ENCODE data around the gene CAMSAP3. TPM values are rescaled to one million over a fixed set of nuclear protein-coding genes. Genes with fewer than 3 reads are reported as not detected.
"Not testable (repeated sequence)": the region's sequence is repeated elsewhere in the genome, so short reads cannot be mapped to it uniquely, and the experiment has no call there.

CAMSAP3 gene
- total RNA-seq, 1 donor, result not detected

DNA sequence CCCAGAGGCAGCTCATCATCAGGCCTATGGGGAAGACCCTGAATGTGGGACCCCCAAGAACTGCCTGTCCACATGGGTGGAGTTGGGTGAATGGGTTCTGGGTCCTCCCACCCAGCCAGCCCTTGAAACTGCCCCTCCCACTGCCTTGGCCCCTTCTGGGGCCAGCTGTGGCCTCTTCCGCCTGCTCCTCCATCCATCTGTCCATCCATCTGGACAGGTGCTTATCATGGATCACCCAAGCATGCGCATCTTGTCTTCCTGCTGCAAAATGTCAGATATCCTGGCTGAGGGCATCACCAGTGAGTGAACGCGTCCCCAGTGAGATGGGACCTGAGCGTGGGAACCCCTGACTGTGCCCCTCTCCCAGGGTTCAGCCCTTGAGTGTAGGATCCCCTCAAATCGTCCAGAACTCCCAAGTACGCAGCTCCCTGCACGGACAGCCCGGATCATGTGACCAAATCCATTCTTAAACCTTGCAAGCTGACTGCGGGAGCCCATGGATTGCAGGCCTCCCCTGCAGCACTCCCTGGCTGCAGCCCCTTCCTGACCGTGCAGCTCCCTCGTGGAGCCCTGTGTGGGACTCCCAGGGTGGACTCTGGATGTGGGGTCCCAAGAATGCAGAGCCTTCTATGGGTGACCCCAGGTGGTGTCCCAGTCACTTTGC is 43.3 kb downstream of the CAMSAP3 start:
- no peak overlapping the region for H3K4me3 ChIP-seq (ENCODE audit: low read depth, low read length)
- DNase-seq (ENCODE audit: low read depth), result no peak
- TF ChIP-seq, protein P1, sequence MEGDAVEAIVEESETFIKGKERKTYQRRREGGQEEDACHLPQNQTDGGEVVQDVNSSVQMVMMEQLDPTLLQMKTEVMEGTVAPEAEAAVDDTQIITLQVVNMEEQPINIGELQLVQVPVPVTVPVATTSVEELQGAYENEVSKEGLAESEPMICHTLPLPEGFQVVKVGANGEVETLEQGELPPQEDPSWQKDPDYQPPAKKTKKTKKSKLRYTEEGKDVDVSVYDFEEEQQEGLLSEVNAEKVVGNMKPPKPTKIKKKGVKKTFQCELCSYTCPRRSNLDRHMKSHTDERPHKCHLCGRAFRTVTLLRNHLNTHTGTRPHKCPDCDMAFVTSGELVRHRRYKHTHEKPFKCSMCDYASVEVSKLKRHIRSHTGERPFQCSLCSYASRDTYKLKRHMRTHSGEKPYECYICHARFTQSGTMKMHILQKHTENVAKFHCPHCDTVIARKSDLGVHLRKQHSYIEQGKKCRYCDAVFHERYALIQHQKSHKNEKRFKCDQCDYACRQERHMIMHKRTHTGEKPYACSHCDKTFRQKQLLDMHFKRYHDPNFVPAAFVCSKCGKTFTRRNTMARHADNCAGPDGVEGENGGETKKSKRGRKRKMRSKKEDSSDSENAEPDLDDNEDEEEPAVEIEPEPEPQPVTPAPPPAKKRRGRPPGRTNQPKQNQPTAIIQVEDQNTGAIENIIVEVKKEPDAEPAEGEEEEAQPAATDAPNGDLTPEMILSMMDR (IDR thresholded peaks at IDR 0.05; ENCODE audit: insufficient read depth, low read length), result no peak

DNA sequence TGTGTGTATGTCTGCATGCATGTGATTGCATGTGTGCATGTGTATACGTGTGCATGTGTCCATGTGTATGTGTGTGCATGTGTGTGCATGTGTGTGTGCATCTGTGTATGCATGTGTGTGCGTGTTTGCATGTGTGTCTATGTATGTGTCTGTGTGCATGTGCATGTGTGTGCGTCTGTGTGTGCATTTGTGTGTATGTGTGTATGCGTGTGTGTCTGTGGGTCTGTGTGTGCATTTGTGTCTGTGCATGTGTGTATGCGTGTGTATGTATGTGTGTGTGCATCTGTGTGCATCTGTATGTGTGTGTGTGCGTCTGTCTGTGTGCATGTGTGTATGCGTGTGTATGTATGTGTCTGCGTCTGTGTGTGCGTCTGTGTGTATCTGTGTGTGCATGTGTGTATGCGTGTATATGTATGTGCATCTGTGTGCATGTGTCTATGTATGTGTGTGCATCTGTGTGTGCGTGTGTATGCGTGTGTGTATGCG is 44.2 kb downstream of the CAMSAP3 start:
- TF ChIP-seq, protein P1 (IDR thresholded peaks at IDR 0.05; ENCODE audit: insufficient read depth, low read length), result no peak
- DNase-seq (ENCODE audit: low read depth), result no peak
- H3K4me3 ChIP-seq (ENCODE audit: low read depth, low read length), result no peak overlapping the region

DNA sequence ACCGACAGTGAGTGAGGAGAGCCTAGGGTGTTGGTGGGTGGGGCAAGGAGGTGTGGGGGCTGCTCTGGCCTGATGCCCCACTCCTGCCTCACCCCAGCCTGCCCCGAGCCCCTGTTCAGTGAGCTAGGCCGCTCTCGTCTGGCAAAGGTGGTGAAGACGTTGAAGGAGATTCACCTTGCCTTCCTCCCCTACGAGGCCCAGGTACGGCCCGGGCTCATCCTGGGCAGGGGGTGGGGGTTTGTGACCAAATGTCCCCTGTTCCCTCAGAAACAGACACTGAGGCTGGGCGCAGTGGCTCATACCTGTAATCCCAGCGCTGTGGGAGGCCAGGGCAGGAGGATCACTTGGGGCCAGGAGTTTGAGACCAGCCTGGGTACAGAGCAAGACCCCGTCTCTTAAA is 45.1 kb downstream of the CAMSAP3 start:
- no peak for DNase-seq (ENCODE audit: low read depth)
- TF ChIP-seq, protein P1 (IDR thresholded peaks at IDR 0.05; ENCODE audit: insufficient read depth, low read length), result no peak
- no peak overlapping the region for H3K4me3 ChIP-seq (ENCODE audit: low read depth, low read length)

DNA sequence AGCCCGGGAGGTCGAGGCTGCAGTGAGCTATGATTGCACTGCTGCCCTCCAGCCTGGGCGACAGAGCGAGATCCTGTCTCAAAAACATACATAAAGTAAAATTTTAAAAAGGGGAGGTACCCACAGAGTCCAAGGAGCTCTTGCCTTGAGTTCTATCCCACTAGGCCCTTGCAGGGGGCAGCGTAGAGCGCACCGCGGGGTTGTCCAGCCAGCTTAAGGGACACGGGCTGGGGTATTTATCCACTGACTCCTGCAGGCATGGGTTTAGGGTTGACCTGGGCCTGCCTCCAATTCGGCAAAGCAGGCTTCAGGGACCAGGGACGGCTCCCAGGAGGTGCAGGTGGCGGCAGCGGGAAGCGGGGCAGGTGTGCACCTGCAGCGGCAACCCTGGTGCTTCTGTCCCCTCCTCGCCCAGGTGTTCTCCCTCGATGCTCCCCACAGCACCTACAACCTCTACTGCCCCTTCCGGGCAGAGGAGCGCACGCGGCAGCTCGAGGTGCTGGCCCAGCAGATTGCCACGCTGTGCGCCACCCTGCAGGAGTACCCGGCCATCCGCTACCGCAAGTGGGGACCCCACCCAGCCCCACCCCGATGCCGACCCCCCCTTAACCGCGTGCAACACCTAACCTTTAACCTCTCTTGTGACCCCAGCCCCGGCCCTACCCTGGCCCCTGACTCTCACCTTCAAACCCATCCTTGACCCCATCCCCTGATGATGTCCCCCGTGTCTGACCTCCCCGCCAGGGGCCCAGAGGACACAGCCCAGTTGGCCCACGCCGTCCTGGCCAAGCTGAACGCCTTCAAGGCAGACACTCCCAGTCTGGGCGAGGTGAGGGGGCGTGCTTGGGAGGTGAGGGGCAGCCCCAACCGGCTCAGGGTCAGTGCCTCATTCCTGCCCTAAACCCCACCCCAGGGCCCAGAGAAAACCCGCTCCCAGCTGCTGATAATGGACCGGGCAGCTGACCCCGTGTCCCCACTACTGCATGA is 45.9 kb downstream of the CAMSAP3 start:
- TF ChIP-seq, protein P1 (IDR thresholded peaks at IDR 0.05; ENCODE audit: insufficient read depth, low read length), result no peak
- H3K4me3 ChIP-seq (ENCODE audit: low read depth, low read length), result no peak overlapping the region
- DNase-seq (ENCODE audit: low read depth), result no peak

DNA sequence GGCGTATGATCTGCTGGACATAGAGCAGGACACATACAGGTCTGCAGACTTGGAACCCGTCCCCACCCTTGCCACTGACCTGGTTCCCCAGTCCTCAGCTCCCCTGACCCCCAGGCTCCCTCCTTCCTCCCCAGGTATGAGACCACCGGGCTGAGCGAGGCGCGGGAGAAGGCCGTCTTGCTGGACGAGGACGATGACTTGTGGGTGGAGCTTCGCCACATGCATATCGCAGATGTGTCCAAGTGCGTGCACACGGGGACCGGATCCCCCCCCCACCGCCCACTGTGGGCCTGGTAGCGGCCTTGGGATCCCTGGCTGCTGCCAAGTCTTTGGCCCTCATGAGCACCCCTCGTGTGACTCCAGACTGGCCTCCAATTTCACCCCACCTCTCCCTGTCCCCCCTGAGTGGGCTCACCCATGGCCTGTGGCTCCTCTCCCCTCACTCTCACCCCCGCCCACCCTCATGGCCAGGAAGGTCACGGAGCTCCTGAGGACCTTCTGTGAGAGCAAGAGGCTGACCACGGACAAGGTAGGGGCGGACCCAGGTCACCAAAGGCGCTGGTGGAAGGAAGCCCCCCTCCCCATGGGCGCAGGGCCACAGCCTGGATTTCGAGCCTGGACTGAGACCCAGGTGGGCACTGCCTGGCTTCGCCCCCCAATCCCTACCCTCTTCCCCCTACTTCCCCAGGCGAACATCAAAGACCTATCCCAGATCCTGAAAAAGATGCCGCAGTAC is 46.8 kb downstream of the CAMSAP3 start:
- TF ChIP-seq, protein P1 (IDR thresholded peaks at IDR 0.05; ENCODE audit: insufficient read depth, low read length), result no peak

DNA sequence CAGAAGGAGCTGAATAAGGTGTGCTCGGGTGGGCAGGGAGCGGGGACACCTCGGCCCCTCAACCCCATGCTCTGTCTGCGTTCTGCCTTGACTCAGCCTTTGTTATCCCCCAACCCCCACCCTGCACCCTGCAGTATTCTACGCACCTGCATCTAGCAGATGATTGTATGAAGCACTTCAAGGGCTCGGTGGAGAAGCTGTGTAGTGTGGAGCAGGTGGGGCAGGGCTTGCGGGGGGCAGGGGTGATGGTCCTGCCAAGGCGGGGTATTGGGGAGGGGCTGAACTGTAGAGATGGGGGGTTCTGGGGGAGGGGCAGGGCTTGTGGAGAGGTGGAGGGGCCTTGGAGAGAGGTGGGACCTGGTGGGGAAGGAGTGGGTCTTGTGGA is 47.4 kb downstream of the CAMSAP3 start:
- DNase-seq (ENCODE audit: low read depth), result no peak
- TF ChIP-seq, protein P1 (IDR thresholded peaks at IDR 0.05; ENCODE audit: insufficient read depth, low read length), result no peak
- H3K4me3 ChIP-seq (ENCODE audit: low read depth, low read length), result no peak overlapping the region

More for the DNA sequence above, 46.8 kb downstream of the CAMSAP3 start:
- H3K4me3 ChIP-seq (ENCODE audit: low read depth, low read length), result no peak overlapping the region
- no peak for DNase-seq (ENCODE audit: low read depth)

DNA sequence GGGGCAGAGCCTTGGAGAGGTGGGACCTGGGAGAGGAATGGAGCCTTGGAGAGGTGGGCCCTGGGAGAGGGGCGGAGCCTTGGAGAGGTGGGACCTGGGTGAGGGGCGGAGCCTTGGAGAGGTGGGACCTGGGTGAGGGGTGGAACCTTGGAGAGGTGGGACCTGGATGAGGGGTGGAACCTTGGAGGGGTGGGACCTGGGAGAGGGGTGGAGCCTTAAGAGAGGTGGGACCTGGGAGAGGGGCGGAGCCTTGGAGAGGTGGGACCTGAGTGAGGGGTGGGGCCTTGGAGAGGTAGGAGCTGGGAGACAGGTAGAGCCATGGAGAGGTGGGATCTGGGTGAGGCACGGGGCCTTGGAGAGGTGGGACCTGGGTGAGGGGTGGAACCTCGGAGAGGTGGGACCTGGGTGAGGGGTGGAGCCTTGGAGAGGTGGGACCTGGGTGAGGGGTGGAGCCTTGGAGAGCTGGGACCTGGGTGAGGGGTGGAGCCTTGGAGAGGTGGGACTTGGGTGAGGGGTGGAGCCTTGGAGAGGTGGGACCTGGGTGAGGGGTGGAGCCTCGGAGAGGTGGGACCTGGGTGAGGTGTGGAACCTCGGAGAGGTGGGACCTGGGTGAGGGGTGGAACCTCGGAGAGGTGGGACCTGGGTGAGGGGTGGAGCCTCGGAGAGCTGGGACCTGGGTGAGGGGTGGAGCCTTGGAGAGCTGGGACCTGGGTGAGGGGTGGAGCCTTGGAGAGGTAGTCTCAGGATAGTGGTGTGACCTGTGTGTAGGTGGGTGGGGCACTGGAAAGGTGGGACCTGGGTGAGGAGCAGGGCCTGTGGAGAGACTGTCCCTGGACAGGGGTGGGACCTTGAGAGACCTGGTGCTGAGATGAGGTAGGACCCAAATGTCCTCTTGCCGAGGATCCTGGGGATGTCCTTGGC is 48.2 kb downstream of the CAMSAP3 start:
- DNase-seq (ENCODE audit: low read depth); H3K4me3 ChIP-seq (ENCODE audit: low read depth, low read length): not testable (repeated sequence)

Data from fibroblast of the aortic adventitia (primary cell).